NCI-H510A (cell line): ENCODE results near the gene XRCC3.
"Not testable (repeated sequence)": the region's sequence is repeated elsewhere in the genome, so short reads cannot be mapped to it uniquely, and the experiment has no call there.

Experiments used
- DNase-seq: peaks from one replicate; lab custom pipeline; 2025; lab: John Stamatoyannopoulos, UW

XRCC3 gene

DNA sequence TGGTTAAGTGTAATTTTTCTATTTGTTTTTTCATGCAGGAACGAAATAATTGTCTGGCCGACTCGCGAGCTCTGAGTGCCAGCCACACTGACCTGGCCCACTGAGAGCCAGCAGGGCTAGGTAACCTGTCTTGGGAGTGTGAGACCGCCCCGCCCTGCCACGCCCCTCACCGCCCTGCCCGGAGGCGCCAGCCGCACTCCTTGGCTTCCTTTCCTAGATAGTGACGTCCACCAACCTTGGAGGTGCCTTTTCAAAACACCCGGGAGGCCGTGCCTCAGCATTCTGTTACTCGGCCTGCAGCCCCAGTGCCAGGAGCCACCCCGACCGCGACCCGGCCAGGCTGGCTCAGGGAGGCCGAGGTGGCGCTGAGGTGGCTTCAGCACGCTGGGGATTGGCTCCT lies 21.7 kb downstream of the XRCC3 start:
- no peak for DNase-seq

- DNase-seq, result no peak
Measured at GRCh38 chr14:103692871-103693270, 22.4 kb downstream of the XRCC3 start.

DNA sequence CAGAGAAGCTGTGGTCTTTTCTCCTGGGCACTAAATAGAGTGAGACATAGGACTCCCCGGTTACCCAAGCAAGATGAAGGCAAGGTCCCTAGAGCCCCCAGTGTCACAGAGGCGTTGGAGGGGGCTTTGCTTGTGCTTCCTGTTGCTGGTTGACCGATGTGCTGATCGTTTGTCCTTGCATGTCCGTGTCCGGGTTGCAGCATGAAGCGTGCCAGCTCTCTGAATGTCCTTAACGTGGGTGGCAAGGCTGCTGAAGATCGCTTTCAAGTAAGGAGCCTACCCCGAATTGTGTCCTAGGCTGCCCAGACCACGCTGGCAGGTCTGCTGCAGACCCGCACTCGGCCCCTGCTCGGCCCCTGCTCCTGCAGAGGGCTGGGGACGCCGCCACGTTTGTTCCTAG lies 23.1 kb downstream of the XRCC3 start:
- no peak for DNase-seq

- not testable (repeated sequence) for DNase-seq
Measured at GRCh38 chr14:103691655-103692054, 23.6 kb downstream of the XRCC3 start.

GRCh38 chr14:103690332-103690731 lies 24.9 kb downstream of the XRCC3 start:
- DNase-seq, result no peak

DNA sequence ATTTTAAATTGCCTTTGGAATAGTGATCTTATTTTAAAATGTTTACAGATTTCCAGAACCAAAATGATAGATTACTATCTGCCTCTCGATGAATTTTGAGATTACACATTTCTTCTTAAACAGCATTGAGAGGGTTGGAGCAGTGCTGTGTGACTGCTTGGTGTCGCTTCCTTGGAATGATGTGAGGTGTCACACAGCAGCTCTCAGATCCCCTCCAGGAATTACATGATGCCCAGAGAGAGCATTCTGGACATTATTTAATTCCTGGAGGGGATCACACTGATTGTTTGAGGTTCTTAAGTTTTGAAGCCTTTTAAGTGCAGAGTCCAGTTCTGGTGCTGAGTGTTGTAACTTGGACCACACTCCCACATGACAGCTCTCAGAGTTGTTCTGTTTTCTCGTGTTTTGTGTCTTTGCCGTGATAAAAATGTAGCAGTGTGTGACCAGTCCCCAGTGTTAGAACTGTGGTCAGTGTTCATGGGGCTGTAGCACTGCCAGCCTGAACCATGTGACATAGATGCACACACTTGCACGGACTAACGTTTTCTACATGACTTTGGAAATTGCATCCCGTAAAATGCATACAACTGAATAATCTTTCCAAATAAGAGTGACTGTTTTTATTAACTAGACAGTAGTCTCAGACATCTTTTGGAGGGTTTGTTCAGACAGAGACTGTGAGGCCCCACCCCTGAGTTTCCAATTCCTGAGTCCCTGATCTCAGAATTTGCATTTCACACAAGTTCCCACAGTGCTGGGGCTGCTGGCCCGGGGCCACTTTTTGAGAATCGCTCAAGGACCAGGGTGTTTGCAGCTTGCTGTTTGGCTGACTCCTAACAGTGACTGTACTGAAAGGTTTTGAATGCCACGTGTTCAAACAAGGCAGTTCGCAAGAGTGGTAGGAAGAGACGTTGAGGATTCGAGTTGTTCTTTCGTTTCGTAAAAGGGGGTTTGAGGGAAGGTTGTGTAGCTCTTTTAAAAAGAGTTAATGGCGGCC lies 26.0 kb downstream of the XRCC3 start:
- no peak for DNase-seq

DNA sequence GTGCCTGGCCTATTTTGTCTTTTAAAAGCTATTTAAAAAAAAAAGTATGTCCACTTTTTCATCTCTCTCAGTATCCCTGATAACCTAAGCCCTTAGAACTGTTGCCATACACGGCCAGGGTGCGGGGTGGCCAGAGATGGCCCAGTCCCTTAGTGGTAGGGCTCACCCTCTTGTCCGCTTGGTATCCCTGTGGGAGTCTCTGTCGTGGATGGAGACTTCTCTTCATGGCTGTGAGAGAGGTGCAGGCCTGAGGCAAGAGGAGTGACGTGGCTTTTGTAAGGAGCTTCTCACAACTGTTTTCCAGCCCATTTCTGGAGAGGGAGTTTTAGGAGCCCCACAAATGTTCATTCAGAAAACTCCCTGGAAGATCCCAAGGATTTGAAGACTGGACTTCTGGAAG lies 26.8 kb downstream of the XRCC3 start:
- DNase-seq, result no peak

DNA sequence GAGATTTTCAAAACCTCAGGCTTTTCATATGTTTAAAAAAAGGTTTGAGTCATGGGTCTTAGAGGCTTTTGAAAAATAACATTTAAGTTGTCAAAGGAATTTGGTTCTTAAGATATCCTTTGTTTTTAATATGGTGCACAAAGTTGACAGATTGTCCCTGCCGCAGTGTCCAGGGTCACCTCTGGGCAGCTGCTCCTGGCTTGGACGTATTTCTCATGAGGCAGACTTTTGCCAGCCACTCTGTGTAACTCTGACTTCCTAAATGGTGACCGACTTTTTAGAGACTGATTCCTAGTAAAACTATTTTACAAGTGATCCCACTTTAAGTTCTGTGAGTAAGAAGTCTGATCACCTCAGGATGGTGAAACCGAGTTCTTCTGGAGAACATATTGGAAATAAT lies 27.5 kb downstream of the XRCC3 start:
- DNase-seq, result no peak

- DNase-seq, result no peak
Measured at GRCh38 chr14:103686831-103687485, 28.3 kb downstream of the XRCC3 start.

GRCh38 chr14:103685276-103686211 lies 29.7 kb downstream of the XRCC3 start:
- DNase-seq, result no peak

- no peak for DNase-seq
Measured at GRCh38 chr14:103684871-103685270, 30.4 kb downstream of the XRCC3 start.

DNA sequence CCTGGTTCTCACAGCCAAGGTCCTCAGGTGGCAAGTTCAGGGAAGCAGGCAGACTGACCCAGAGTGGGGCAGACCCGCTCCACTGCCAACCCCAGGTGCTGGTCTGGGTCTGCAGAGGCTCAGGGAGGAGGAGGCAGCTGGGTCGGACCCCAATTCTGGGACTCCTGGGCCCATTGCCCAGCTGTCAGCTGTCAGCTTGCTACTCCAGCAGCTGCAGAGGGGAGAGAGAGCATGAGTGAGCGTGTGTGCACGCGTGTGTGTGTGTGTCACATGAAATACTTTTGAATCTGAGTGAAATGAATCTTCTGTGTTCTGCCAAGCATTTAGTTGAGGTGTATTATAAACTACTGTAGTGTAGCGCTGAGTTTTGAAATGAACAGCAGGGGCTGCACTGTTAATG lies 30.8 kb downstream of the XRCC3 start:
- no peak for DNase-seq

GRCh38 chr14:103683139-103683538 lies 32.1 kb downstream of the XRCC3 start:
- no peak for DNase-seq

DNA sequence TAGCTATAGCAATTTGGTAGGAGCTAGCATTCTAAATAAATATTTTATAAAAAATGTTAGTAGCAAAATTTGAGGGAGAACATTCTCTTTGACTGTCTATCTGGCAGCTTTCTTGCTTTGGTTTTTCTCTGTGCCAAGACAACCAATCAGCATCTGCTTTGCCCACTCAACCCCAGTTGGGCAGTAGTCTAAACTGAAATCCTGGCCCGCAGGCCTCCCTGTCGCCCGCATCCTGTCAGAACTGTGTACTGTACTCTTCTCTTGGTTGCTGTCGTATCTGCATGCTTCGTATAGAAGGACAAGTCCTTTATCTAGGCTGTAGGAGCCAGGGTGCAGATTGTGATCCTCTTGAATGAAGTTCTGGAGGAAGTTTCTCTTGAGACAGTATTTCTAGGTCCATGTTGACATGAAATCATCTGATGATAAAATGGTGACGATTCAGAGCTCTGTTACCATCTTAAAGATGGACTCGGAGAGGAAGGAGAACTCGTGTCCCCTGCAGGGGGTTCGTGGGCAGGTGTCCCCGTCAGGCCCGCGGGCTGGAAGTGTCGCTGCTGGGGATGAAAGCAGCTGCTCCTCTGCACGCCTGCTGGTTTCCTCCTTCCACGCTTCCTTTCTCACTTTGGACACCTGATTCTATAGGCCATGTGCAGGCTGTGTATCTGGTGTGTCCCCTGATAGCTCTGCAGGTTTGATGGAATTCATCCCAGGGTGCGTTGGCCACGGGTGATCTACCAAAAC lies 34.6 kb downstream of the XRCC3 start:
- DNase-seq, result no peak

- DNase-seq, result no peak
Measured at GRCh38 chr14:103679351-103679750, 35.9 kb downstream of the XRCC3 start.

DNA sequence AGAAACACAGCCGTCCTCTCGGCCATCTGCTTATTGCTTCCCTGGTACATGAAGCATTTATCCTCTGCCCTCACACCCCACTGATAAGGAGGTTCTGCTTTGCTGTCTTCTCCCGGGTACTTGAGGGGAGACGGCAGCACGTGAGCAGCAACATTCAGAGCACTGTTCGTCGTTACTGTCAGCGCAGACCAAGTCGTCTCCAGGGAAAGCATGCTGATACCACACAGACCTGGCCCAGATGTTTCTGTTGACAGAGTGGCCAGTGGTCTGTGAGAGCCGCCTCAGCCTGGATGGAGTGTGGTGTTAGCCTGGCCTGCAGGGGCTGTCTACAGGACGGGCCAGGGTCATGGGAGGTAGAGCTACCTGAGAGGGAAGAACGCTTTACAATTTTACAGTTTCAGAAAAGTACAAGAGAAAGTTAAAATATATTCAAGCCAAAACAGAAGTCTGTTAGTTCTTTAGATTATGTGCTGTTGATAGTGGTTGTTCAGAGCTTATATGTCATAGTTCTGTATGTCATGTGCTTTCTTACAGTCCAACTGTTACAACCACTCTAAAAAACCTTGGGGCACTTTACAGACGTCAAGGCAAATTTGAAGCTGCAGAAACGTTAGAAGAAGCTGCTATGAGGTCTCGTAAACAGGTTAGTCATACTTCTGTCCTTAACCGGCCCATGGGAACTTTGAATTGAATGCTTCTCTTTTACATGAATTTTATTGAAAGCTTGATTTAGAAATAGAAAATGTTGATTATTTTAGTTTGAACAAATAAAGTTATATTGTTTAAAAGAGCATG lies 38.2 kb downstream of the XRCC3 start:
- no peak for DNase-seq

DNA sequence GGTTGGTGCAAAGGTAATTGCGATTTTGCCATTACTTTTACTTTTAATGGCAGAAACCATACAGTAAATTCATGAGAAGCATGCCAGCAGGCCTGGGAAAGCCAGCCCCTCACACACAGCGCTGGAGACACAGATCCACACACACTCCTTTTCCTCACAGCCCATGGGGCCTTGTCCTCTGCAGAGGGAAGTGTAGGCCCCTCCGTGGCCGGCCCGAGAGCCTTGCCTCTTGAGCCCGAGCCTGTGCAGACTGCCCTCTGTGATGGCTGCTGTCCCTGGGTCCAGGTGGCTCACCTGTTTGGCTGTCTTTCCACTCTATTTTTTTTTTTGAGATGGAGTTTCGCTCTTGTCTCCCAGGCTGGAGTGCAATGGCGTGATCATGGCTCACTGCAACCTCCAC lies 39.3 kb downstream of the XRCC3 start:
- no peak for DNase-seq

DNA sequence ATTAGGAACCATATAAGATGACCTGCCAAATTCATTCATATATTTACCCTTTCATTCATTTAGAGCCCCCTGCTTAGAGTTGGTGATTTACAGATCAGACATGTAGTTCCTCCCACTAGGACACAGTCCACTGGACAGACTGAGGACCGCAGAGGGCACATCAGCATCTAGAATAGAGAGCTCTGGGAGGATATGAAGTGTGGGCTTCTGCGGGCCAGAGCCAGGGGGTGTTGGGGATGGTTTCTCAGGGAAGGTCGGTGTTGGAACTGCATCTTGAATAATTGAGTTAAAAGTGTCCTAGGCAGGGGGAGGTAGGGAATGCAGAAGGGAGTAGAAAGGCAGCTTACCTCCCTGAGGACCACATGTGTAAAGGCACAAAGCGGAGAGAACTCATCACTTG lies 43.3 kb downstream of the XRCC3 start:
- no peak for DNase-seq

GRCh38 chr14:103669370-103669769 lies 45.9 kb downstream of the XRCC3 start:
- no peak for DNase-seq

- DNase-seq, result no peak
Measured at GRCh38 chr14:103668117-103668516, 47.1 kb downstream of the XRCC3 start.

GRCh38 chr14:103667671-103668070 lies 47.6 kb downstream of the XRCC3 start:
- DNase-seq, result no peak
